ENCODE results near the gene CALCOCO1. TPM values are rescaled to one million over a fixed set of nuclear protein-coding genes. Genes with fewer than 3 reads are reported as not detected.

The CALCOCO1 gene
- total RNA-seq, 4 donors from 2014 or later = 158 to 385 (median 239) TPM

DNA sequence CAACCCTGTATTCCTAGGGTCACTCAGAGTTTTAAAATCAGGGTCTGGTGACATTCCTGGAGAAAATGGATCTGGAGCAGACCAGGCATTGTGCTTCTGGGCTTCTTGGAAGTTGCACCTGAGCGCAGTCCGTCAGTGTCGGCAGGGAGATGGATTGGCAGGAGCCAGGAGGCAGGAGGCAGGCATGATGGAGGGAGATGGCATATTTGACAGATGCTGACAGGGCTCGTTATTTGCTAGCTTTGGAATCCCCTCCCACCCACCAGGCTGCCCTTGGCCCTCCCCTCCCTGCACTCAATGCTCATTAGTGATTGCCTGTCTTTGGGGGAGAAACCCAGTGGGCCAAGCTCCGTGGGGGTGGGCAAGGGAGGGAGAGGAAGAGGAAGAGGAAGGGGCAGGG, 19.8 kb upstream of the CALCOCO1 start:
- ATAC-seq (no peak), DNase-seq (no peak)
- H3K4me3 ChIP-seq = no peak overlapping the region
- intact Hi-C loops (cut with DNase I; ENCODE audit: low total_unique reads) = loop anchor here (2.0 kb wide), 1 partner anchor 20 kb away; the partner anchor contains the start of gene CALCOCO1
- peaks cover 0 to 14% of the 10 kb centered on the region in 2 donors for H3K4me1 ChIP-seq
- H3K9me3 ChIP-seq = no peaks in the 10 kb centered on the region
- peaks cover 17 to 50% (median 44%) of the 10 kb centered on the region in 3 donors for H3K27me3 ChIP-seq
- H3K27ac ChIP-seq = no peak overlapping the region
- TF ChIP-seq, protein P1, sequence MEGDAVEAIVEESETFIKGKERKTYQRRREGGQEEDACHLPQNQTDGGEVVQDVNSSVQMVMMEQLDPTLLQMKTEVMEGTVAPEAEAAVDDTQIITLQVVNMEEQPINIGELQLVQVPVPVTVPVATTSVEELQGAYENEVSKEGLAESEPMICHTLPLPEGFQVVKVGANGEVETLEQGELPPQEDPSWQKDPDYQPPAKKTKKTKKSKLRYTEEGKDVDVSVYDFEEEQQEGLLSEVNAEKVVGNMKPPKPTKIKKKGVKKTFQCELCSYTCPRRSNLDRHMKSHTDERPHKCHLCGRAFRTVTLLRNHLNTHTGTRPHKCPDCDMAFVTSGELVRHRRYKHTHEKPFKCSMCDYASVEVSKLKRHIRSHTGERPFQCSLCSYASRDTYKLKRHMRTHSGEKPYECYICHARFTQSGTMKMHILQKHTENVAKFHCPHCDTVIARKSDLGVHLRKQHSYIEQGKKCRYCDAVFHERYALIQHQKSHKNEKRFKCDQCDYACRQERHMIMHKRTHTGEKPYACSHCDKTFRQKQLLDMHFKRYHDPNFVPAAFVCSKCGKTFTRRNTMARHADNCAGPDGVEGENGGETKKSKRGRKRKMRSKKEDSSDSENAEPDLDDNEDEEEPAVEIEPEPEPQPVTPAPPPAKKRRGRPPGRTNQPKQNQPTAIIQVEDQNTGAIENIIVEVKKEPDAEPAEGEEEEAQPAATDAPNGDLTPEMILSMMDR (IDR thresholded peaks at IDR 0.05 in 4 of 5, conservative IDR thresholded peaks at IDR 0.05 in 1 of 5) = no peak
- TF ChIP-seq POLR2A (IDR thresholded peaks at IDR 0.05) = no peak
- in situ Hi-C loops (cut with MboI; ENCODE audit: low sequenced_read_pairs in 4 of 4) = no loop called here
- no peaks in the 10 kb centered on the region for H3K36me3 ChIP-seq

GRCh38 chr12:53746592-53747092, 19.4 kb upstream of the CALCOCO1 start:
- Histone ChIP-seq H3K27me3 (peaks cover 17 to 50% (median 39%) of the 10 kb centered on the region in 3 donors), H3K36me3 (no peaks in the 10 kb centered on the region), H3K4me3 (no peak overlapping the region), H3K4me1 (peaks cover 0 to 10% of the 10 kb centered on the region in 2 donors), H3K27ac (no peak overlapping the region), H3K9me3 (no peaks in the 10 kb centered on the region)
- DNase-seq (peak; percentile 80 to 87), ATAC-seq (peak; percentile 84 to 93)
- in situ Hi-C loops (cut with MboI; ENCODE audit: low sequenced_read_pairs in 4 of 4) = no loop called here
- TF ChIP-seq POLR2A (IDR thresholded peaks at IDR 0.05) = no peak
- TF ChIP-seq, protein P1 (IDR thresholded peaks at IDR 0.05 in 4 of 5, conservative IDR thresholded peaks at IDR 0.05 in 1 of 5) = peak; percentile 98 to 100 (median 100)
- intact Hi-C loops (cut with DNase I; ENCODE audit: low total_unique reads) = loop anchor here (1.0 to 2.0 kb wide), 2 partner anchors 20 to 203 kb away; partner anchors contain the start of gene CALCOCO1

DNA sequence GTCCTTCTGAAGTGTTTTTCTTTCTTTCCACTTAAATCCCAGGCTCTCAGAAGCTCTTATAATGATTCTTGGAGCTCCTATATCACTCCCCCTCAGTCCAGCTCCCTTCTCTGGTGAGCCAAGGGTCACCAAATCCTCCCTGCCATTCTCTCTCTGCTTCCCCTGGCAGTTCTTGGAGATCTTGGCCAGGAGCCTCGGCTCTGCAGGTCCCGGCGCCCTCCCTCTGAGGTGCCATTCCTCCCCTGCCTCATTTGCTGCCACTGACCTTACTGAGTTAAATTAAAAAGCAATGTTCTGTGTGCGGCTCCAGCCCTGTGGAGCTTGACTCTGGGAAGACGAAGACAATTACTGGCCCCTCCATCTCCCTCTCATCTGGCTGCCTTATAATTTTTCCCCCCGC, 17.5 kb upstream of the CALCOCO1 start:
- in situ Hi-C loops (cut with MboI; ENCODE audit: low sequenced_read_pairs in 4 of 4) = loop anchor here (5.0 kb wide), 2 partner anchors 42 to 202 kb away; no protein-coding TSS in a partner anchor
- TF ChIP-seq, protein P1 (IDR thresholded peaks at IDR 0.05 in 4 of 5, conservative IDR thresholded peaks at IDR 0.05 in 1 of 5) = no peak
- TF ChIP-seq POLR2A (IDR thresholded peaks at IDR 0.05) = no peak
- peaks cover 16 to 47% (median 34%) of the 10 kb centered on the region in 3 donors for H3K27me3 ChIP-seq
- intact Hi-C loops (cut with DNase I; ENCODE audit: low total_unique reads) = no loop called here
- no peak overlapping the region for H3K4me3 ChIP-seq
- no peak for DNase-seq
- no peaks in the 10 kb centered on the region for H3K9me3 ChIP-seq
- H3K36me3 ChIP-seq = no peaks in the 10 kb centered on the region
- ATAC-seq = no peak
- no peak overlapping the region for H3K27ac ChIP-seq
- peaks cover 0 to 4% of the 10 kb centered on the region in 2 donors for H3K4me1 ChIP-seq

DNA sequence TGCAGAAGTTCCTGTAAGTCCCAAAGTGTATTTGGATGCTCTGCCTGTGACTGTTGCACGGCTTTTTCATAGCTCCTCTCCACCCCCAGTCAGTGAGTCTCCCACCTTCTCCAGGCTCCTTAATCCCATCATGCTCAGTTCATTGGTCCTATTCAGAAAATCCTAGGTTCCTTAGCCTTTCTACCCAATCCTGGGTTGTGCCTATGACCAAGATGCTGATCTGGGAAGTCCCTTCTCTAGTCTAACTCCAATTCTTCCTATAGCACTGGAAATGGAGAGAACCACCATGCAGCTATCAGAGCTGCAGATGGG, 16.8 kb upstream of the CALCOCO1 start:
- Histone ChIP-seq H3K4me3 (no peak overlapping the region), H3K27me3 (peaks cover 18 to 44% (median 35%) of the 10 kb centered on the region in 3 donors), H3K4me1 (peaks cover 0 to 10% of the 10 kb centered on the region in 2 donors), H3K9me3 (no peaks in the 10 kb centered on the region), H3K36me3 (no peaks in the 10 kb centered on the region), H3K27ac (no peak overlapping the region)
- TF ChIP-seq, protein P1 (IDR thresholded peaks at IDR 0.05 in 4 of 5, conservative IDR thresholded peaks at IDR 0.05 in 1 of 5) = no peak
- no peak for TF ChIP-seq POLR2A (IDR thresholded peaks at IDR 0.05)
- DNase-seq (no peak), ATAC-seq (no peak)
- intact Hi-C loops (cut with DNase I; ENCODE audit: low total_unique reads) (no loop called here), in situ Hi-C loops (cut with MboI; ENCODE audit: low sequenced_read_pairs in 4 of 4) (loop anchor here (5.0 kb wide), 2 partner anchors 42 to 202 kb away; no protein-coding TSS in a partner anchor)
